Transverse colon (tissue), 4 donors: ENCODE results near the gene NEU2. TPM values are rescaled to one million over a fixed set of nuclear protein-coding genes. Genes with fewer than 3 reads are reported as not detected.

ENCODE experiments used
- DNase-seq: peaks from one replicate; pipeline ENCODE4 v3.0.0-alpha.2; 2019
- H3K27ac ChIP-seq, 4 donors: fragments of 200-600 bp; sonication (generic); 2 replicates each; pipeline ENCODE4 v1.5.1; 2016 to 2018; ENCODE audit warnings: inconsistent platforms in 4 of 4
- H3K27me3 ChIP-seq: fragments of 200-600 bp; sonication (generic); 2 replicates; pipeline ENCODE4 v1.5.1; 2017; ENCODE audit warnings: inconsistent platforms
- H3K36me3 ChIP-seq, 4 donors: fragments of 200-600 bp; sonication (generic); 2 replicates each; pipeline ENCODE4 v1.5.1; 2017 to 2019; ENCODE audit warnings: inconsistent platforms in 4 of 4
- H3K4me1 ChIP-seq, 4 donors: fragments of 200-600 bp; sonication (generic); 2 replicates each; pipeline ENCODE4 v1.5.1; 2017 to 2020; ENCODE audit warnings: inconsistent platforms in 4 of 4
- H3K4me3 ChIP-seq, 4 donors: fragments of 200-600 bp; sonication (generic); 1 replicate in 1 of 4; 2 replicates in 3 of 4; pipeline versions ENCODE4 v1.5.1 to v1.6.1; 2017 to 2019; ENCODE audit warnings: inconsistent platforms in 4 of 4
- H3K9me3 ChIP-seq, 2 donors: fragments of 200-600 bp; sonication (generic); 2 replicates each; pipeline ENCODE4 v1.5.1; 2017 to 2019; ENCODE audit warnings: inconsistent platforms in 2 of 2
- EP300 ChIP-seq: sonication (generic); formaldehyde crosslinking; IDR thresholded peaks from one replicate; pipeline ENCODE4 v1.6.1; 2017; ENCODE audit warnings: antibody characterized with exemption, low read depth
- POLR2A ChIP-seq: fragments of 450-650 bp; IDR thresholded peaks from one replicate; pipeline ENCODE4 v1.6.1; 2016; ENCODE audit warnings: antibody characterized with exemption, mild to moderate bottlenecking, moderate library complexity
- POLR2AphosphoS5 ChIP-seq, 3 donors: sonication (generic); formaldehyde crosslinking; IDR thresholded peaks; one replicate each; pipeline ENCODE4 v1.6.1; 2016; ENCODE audit warnings: antibody characterized with exemption in 3 of 3
- WGBS, 2 donors: methylation state at CpG; one replicate each; pipeline ENCODE4 v1.1.5; 2018; ENCODE audit warnings: low coverage in 1 of 2; 5-methylcytosine and 5-hydroxymethylcytosine counted together
- in situ Hi-C, 4 donors: fragments of 200-750 bp; cut with MboI; loops; one replicate each; pipeline versions ENCODE4 v1.15.0 to v1.15.1; 2017; ENCODE audit warnings: low sequenced_read_pairs in 3 of 4, low pct_ligation_motif_present in 1 of 4, low pct_unique_long_range_greater_than_20kb in 1 of 4
- intact Hi-C: fragments of 100-400 bp; cut with DNase I; formaldehyde crosslinking; loops from one replicate; pipeline ENCODE4 v1.15.1; 2023; ENCODE audit warnings: low total_unique reads
- total RNA-seq, 4 donors: library from RNA; depleted of rRNA; stranded (reverse); fragments of >200 nt; gene quantifications; one replicate each; pipeline ENCODE4 v1.1.0, GENCODE V29; 2016
- TF ChIP-seq, protein P1 (sequence below), 5 experiments: fragments of 200-600 bp in 3 of 5; fragments of 450-650 bp in 2 of 5; sonication (generic) in 3 of 5; IDR thresholded peaks; 1 replicate in 2 of 5; 2 replicates in 3 of 5; pipeline ENCODE4 v1.5.1; 2016 to 2017; ENCODE audit warnings: antibody characterized with exemption in 5 of 5, inconsistent platforms in 3 of 5, mild to moderate bottlenecking in 2 of 5, moderate library complexity in 1 of 5

NEU2 gene
- total RNA-seq, 4 donors from 2014 or later = 0.41 TPM; not detected in 3

DNA sequence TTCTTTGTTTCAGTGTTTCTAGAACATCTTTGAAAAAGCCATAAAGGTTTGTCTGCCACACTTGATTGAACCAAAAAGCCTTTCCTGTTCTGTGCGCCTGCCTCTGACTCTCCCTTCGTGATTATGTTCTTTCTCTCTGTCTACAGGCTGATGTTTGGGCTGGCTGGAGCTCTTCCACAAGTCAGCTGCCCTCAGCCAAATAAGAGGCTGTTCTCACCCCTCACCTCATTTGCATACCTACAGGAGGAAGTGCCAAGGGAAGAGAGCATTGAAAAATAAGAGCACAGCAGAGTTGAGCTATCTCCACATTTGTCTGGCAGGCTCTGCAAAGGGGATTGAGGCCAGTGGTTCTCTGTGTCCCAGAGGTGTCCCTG, 43.5 kb downstream of the NEU2 start:
- Histone ChIP-seq H3K4me3 (no peak overlapping the region), H3K9me3 (peaks cover 0 to 6% of the 10 kb centered on the region in 2 donors), H3K36me3 (no peaks in the 10 kb centered on the region), H3K4me1 (peaks cover 0 to 46% (median 8%) of the 10 kb centered on the region in 4 donors), H3K27ac (peak overlapping the region; percentile 32 to 72 (median 68)), H3K27me3 (no peaks in the 10 kb centered on the region)
- TF ChIP-seq EP300 (no peak), POLR2AphosphoS5 (IDR thresholded peaks at IDR 0.05) (peak in 1 of 3 donors; percentile 28), POLR2A (no peak)
- TF ChIP-seq, protein P1, sequence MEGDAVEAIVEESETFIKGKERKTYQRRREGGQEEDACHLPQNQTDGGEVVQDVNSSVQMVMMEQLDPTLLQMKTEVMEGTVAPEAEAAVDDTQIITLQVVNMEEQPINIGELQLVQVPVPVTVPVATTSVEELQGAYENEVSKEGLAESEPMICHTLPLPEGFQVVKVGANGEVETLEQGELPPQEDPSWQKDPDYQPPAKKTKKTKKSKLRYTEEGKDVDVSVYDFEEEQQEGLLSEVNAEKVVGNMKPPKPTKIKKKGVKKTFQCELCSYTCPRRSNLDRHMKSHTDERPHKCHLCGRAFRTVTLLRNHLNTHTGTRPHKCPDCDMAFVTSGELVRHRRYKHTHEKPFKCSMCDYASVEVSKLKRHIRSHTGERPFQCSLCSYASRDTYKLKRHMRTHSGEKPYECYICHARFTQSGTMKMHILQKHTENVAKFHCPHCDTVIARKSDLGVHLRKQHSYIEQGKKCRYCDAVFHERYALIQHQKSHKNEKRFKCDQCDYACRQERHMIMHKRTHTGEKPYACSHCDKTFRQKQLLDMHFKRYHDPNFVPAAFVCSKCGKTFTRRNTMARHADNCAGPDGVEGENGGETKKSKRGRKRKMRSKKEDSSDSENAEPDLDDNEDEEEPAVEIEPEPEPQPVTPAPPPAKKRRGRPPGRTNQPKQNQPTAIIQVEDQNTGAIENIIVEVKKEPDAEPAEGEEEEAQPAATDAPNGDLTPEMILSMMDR (IDR thresholded peaks at IDR 0.05) = no peak
- in situ Hi-C loops (no loop called here), intact Hi-C loops (no loop called here)
- peak; percentile 47 for DNase-seq
- WGBS, 2 donors = 14% methylated on average over 2 of the region's 2 CpGs

DNA sequence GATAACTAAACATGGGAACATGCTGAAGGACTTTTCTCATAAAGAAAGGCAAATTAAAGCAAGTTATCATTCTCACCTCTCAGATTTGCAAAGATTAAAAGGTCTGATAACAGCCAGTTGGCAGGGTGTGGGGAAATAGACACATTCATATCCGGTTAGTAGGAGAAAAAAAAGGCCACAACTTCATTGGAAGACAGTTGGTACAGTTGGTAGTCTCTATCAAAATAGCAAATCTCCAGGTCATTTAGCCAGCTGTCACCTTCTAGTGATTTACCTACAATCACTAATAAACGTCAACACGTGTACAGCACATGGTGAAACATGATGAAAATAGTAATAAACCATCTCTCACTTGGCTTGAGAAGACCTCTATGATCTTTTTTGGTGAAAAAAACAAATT, 44.3 kb downstream of the NEU2 start:
- H3K4me1 ChIP-seq = peaks cover 0 to 54% (median 8%) of the 10 kb centered on the region in 4 donors
- no peak for TF ChIP-seq POLR2AphosphoS5 (IDR thresholded peaks at IDR 0.05)
- no peak for TF ChIP-seq POLR2A
- no peak for TF ChIP-seq EP300
- TF ChIP-seq, protein P1 (IDR thresholded peaks at IDR 0.05) = no peak
- 66 to 69% methylated on average over 3 of the region's 3 CpGs for WGBS, 2 donors
- H3K9me3 ChIP-seq = peaks cover 0 to 3% of the 10 kb centered on the region in 2 donors
- H3K4me3 ChIP-seq = no peak overlapping the region
- intact Hi-C loops (no loop called here), in situ Hi-C loops (no loop called here)
- no peak for DNase-seq
- H3K27ac ChIP-seq = peak overlapping the region; percentile 32 to 72 (median 68)
- H3K27me3 ChIP-seq = no peaks in the 10 kb centered on the region
- no peaks in the 10 kb centered on the region for H3K36me3 ChIP-seq

DNA sequence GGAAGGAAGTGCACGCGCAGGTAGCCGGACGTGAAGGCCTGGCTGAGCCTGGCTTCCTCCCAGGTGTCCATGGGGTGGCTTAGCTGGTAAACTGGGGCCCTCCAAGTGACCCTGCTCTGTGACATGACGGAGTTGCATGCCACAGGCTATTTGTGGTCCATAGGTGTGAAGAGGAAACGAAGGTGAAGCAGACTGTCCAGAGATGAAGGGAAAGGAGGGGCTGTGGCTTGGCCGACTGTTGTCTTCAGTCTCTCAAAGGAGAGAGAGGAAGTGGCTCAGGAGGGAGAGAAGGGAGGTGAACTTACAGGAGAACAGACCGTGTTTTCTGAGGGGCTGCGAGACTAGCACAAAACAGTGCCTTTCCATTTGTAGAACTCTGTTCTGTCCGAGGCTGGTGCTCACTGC, 47.0 kb downstream of the NEU2 start:
- Histone ChIP-seq H3K27ac (peak overlapping the region; percentile 46 to 83 (median 73)), H3K9me3 (no peaks in the 10 kb centered on the region), H3K36me3 (no peaks in the 10 kb centered on the region), H3K4me3 (no peak overlapping the region), H3K27me3 (no peaks in the 10 kb centered on the region), H3K4me1 (peaks cover 0 to 72% (median 14%) of the 10 kb centered on the region in 4 donors)
- peak; percentile 56 for DNase-seq
- intact Hi-C loops (no loop called here), in situ Hi-C loops (no loop called here)
- TF ChIP-seq POLR2AphosphoS5 (IDR thresholded peaks at IDR 0.05) (no peak), EP300 (no peak), POLR2A (no peak)
- TF ChIP-seq, protein P1 (IDR thresholded peaks at IDR 0.05) = no peak
- WGBS, 2 donors = 47 to 52% methylated on average over 5 to 10 of the region's 10 CpGs

DNA sequence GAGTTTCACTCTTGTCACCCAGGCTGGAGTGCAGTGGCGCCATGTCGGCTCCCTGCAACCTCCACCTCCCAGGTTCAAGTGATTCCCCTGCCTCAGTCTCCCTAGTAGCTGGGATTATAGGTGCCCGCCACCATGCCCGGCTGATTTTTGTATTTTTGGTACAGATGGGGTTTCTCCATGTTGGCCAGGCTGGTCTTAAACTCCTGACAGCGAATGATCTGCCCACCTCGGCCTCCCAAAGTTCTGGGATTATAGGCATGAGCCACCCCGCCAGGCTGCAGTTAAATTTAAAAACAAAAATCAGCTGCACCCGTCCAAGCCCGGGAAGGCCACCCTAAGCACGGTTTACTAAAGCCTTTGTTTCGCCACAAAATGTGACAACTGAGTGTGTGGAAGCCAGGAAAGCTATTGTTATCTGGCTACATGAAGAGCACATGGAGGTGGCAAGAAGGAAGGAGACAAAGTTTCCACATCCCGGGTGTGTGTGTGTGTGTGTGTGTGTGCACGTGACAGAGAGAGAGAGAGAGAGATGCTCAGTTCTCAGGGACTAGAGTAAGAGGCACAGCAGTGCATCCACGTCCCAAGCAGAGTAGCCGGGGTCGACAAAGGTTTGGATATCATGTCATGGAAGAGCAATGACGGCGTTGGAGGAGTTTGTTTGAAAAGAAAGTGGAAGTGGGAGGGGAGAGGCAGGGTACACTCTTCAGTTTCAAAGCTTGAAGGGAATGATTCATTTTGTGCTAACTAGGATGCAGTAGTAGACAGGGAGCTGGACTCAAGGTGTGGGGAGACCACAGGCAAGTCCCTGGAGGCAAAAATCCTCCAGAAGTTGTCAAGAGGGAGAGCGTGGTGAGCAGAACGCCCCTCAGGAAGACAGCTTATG, 47.7 kb downstream of the NEU2 start:
- peaks cover 0 to 72% (median 17%) of the 10 kb centered on the region in 4 donors for H3K4me1 ChIP-seq
- H3K9me3 ChIP-seq = no peaks in the 10 kb centered on the region
- no peak overlapping the region for H3K4me3 ChIP-seq
- H3K27me3 ChIP-seq = no peaks in the 10 kb centered on the region
- TF ChIP-seq POLR2AphosphoS5 (IDR thresholded peaks at IDR 0.05) (no peak), POLR2A (no peak), EP300 (no peak)
- TF ChIP-seq, protein P1 (IDR thresholded peaks at IDR 0.05) = no peak
- DNase-seq = no peak
- H3K27ac ChIP-seq = peak overlapping the region; percentile 69 to 83 (median 76)
- WGBS, 2 donors = 71 to 73% methylated on average over 9 to 20 of the region's 20 CpGs
- intact Hi-C loops (no loop called here), in situ Hi-C loops (no loop called here)
- no peaks in the 10 kb centered on the region for H3K36me3 ChIP-seq
